GM21528 (cell line): ENCODE measurements around the gene DKC1.
A peak's percentile ranks its signal among the peaks of the same experiment; 100 is the strongest.

Experiments used
- ATAC-seq: cut with Tn5 transposase; IDR thresholded peaks from one replicate; pipeline ENCODE4 v1.9.1; 2021; ENCODE audit warnings: mild to moderate bottlenecking, moderate library complexity; ENCODE audit not compliant: unreplicated experiment, low FRiP score

Gene DKC1

DNA sequence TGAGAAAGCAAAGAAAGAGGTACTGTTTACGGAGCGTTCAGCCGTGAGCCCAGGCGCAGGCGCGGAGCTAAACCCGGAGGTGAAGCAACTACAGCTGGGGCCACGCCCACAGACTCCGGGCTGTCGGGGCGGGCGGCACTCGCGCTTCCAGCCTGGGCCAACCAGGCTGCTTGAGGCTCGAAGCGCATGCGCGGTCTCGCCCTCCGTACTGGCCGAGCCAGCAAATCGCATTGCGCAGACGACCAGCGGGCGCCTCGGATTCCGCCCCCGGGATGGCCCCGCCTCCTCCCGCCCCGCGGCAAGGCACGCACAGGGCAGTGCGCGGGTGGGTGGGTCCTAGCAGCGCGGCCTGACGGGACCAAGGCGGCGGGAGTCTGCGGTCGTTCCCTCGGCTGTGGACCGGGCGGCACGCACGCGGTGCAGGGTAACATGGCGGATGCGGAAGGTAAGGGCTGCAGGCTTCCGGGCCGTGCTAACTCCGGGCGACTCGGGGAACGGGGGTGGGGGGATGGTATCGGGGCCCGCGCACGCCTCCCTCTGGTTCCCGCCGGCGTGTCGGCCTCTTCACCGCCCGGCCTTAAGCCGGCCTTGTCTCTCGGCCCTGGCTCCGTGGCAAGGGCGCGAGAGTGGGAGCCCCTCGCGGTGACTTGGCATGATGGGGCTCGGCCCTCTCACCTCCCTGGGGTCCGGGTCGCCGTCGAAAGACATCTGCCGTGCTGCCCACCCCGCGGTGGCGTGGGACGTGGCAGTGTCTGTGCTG is at the start of gene DKC1:
Gene DKC1 (plus strand): TSS at position 328 of the 760 bp plus-strand sequence. CDS start 102 bp downstream, at position 430.
- ATAC-seq, result peak; percentile 83

DNA sequence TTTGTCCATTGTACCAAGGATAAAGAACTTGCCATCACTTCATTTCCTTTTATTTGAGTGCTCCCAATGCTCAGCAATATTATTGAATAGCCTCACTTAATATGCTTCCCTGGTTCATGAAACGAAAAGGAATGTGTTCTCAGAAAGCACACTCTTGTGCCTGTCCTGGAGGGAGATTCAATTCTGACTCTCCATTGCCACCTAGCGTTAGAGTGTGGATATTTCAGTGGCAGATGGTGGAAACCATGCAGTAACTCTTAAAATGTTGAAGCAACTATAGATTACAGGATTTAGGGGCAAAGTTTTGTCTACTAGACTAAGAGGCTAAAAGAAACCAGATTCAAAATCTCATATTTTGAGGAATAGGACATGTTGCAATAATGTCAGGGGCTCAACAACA is 47.7 kb upstream of the DKC1 start:
- no peak for ATAC-seq

DNA sequence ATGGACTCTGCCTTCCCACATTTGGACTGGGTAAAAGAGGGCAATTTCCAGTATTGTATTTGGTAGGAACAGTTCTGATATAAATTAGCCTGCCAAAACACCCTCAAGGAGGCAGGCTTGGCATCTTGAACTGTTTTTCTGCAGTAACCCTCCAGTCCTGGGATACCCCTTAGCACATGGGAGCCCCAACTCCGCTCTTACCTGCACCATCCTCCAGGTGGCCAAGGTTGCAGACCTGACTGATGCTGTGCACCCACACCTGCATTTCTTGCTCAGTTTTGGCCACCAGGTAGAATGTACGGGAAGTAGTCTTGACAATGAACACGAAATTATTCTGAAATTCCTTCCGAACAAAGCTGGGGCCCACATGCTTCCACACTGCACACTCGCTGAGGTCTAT is 46.8 kb upstream of the DKC1 start:
- ATAC-seq, result no peak

DNA sequence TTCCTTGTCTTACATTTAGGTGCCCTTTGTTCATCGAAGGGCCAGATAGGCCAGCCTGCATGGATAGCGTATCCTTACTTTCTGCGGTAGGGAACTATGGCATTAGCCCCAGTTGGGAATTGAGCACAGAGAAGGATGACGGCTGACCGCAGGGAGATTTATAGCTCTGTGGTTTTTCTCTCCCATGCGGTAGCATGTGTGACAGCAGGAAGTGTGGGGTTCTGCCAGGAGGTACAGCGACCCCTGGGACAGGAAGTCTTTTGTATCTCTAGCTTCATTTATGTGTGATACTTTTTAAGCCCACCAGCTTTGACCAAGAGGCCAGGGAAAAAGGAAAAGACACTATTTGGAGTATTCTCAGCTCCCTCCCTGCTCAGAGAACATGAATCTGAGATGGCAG is 44.8 kb upstream of the DKC1 start:
- no peak for ATAC-seq

DNA sequence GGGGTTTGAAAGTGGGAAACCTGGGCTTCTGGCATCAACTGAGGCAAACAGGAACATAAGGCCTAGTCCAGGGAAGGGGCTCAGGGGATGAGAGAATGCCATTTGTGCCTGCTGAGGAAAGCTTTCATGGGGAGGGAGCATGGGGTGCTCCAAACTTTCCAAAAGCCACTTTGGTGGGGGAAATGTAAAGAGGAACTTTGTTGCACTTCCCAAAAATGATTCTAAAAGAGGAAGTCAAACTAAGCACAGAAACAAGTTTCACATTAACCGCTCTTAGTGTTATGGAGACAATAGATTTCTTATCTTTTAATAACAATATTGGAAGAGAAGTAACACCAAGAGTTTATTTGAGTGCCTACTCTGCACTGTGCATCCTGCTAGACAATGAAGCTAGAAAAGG is 44.0 kb upstream of the DKC1 start:
- no peak for ATAC-seq

DNA sequence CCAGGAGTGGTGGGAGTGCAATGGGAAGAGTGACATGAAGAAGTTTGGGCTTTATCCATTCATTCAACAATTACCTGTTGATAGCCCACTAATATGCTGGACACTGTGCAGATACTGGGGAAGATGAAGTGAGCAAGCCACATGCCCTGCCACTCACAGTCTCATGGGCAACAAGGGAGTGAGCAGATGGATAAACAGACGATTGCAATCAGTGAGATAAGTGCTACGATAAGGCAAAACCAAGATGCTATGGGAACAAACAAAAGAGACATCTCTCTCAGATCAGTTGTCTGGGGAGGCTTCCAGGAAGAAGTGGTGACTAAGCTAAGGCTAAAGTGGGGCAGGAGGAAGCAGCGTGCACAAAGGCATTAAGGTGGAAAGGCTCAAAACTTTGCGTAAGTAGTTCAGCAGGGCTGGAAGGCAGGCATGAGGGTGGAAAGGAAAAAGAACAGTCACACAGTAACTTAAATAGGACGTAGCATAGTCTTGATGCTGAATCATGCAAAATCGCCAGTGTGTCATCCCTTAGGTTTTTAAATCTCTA is 43.5 kb upstream of the DKC1 start:
- no peak for ATAC-seq

DNA sequence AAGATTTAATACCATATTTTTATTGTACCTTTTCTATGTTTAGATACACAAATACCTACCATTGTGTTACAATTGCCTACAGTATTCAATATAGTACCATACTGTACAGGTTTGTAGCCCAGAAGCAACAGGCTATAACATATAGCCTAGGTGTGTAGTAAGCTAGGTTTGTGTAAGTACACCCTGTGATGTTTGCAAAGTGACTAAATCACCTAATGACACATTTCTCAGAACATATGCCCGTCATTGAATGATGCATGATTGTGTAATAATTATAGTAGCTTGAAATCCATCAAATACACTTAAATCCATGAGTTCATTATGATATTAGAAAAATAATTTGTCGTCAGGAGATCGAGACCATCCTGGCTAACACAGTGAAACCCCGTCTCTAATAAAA is 42.6 kb upstream of the DKC1 start:
- no peak for ATAC-seq

DNA sequence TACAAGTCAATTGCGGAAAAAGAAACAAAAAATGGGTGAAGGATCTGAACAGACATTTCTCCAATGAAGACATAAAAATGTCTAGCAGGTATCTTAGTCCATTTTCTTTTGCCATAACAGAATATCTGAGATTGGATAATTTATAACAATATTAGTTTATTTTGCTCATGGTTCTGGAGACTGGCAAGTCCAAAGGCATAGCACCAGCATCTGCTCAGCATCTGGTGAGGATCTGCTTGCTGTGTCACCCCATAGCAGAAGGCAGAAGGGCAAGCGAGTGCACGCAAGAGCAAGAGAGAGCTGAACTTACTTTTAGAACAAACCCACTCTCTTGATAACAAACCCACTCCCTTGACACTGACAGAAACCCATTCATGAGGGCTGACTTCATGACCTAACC is 41.5 kb upstream of the DKC1 start:
- no peak for ATAC-seq

DNA sequence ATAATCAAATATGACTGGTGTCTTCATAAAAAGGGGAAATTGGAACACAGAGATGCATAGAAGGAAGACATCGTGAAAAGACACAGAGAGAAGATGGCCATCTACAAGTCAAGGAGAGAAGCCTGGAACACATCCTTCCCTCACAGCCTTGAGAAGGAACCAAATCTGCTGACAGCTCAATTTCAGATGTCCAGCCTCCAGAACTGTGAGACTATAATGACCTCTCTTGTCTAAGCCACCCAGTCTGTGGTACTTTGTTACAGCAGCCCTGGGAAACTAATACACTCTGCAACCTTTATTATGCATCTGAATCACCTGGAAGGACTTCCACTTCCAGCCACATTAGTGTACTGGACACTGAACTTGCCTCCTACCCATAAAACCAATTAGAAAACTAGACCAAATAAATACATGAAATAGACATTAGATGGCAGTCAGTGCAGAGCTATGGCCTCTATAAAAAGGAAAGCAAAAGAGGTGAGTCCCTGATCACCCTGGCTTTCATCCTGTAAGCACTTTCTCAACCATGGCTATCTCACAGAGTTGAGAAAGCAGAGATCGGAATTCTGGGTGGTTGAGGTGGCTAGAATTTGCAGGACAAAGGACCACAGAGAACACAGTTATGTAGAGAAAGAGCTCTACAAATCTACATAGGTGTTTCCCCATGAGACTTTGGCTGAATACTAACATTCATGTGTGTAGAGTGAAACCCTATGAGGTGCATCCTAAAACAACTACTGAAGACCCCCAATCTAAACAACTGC is 37.5 kb upstream of the DKC1 start:
- ATAC-seq, result no peak

DNA sequence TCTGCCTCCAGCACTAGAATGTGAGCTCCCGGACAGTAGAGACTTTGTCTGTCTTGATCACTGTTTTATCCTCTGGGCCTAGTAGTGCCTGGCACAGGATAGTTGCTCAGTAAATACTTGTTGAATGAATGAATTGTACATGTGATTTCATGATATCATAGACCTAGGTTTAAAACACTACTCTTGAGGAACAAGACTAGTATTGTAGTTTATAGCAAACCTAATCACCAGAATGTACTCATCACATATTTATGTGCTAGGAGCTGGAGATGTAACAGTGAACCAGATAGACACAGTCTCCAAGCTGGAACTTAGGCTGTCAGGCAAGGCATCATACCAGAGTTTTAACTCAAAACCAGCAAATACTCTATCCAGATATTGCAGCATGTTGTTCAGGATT is 35.2 kb upstream of the DKC1 start:
- no peak for ATAC-seq

DNA sequence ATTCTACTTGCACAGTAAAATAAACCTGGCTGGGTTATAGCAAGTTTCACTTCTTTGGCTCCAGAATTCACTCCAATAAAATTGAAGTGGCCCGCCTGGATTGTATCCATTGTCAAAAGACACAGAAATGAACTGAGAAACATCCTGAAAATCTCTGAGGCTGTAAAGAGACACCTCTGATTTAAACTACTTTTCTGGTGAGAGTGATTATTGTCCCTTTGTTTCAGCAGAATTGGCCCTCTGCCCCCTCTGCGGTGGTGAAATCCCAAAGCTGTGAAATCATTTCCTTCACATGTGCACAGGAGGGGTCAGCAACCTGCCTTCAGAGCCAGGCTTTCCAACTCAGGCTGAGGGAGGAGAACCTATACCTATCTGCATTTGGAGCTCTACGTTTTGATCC is 34.8 kb upstream of the DKC1 start:
- ATAC-seq, result no peak

DNA sequence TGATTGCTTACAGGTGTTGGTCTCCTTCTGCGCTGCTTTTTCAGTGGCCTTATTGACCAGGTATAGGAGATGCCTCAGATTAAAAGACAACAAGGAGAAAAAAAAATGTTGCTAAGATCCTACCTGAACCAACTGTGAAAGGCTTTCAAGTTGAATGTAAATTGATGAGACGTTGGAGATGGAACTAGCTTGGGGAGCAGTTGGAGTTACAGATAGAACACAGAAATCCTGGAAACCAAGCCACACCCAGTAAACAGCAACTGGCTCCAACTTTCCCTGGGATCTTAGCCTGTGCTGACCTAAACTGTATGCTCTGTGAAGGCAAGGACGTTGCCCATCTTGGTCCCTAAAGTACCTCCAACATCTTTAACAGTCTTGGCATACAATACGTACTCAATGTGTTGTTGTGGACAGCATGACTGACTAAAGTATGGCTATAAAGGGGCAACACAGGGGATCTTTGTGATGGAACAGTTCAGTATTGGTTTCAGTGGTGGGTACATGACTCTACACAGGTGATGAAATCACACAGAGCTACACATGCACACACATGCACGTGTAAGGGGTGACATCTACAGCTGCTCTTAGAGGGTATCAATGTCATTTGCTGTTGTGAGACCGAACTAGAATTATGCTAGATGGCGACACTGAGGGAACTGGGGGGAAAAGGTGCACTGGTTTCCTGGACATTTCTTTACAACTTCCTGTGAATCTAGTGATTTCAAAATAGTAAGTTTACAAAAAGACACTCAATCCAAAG is 34.1 kb upstream of the DKC1 start:
- ATAC-seq, result no peak

DNA sequence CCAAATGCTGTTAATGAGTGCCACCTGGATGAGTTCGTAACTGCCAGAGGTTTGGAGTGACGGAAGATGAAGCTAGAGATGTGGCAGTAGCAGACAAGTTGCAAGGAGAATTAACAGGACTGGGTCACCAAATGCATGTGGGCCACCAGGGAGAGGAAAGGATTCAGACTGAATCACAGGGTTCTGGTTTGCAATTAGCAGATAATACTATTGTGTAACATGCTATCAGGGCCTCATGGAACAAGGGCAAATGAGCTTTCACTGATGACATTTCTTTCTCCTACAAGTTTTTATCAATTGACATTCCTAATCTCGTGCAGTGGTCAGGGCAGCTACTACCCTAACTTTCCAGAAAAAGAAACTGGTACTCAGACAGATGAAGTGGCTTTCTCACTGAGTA is 33.2 kb upstream of the DKC1 start:
- no peak for ATAC-seq

DNA sequence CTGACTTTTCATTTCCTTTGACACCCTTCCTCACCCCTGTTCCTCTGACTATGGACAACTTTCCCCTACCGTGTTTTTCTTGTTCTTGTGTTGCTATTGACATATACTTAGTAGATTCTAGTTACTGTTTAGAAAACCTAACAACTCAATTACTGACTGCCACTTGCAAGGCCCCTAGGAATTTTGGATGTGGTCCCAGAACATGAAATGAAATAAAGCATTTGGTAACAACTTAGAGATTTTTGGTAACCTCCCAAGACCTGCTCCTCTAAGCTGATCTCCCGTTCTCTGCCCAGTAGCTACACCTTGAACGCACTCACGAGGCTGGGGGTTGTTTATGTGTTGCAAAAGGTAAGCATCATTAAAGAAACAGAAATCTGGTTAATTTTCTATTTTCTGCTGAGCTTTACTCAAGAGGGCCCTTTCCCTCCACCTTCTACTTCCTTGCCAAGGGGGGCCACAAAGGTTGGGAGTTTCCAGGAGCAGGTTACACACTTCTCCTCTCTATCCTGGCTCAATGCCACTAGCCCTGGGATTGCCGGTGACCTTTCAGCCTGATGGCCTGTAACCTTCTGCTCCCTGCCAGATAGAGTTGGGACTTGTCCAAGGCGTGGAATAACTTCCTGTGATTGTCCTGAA is 32.3 kb upstream of the DKC1 start:
- no peak for ATAC-seq

DNA sequence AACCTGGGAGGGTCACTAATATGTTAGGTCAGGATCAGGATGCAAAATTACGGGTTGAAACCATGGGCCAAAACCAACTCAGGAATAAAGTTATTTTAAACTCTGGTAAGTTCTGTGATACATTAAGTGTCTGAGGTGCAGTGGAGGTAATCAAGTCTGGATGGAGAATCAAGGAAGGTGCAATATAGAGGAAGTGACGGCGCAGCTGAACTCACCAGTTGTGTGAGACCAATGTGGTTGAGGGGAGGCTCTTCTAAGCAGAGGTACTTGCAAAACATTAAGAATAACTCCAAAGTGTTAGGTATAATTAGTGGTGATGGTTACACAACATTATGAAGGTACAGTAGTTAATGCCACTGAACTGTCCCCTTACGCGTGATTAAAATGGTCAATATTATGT is 31.5 kb upstream of the DKC1 start:
- ATAC-seq, result no peak

DNA sequence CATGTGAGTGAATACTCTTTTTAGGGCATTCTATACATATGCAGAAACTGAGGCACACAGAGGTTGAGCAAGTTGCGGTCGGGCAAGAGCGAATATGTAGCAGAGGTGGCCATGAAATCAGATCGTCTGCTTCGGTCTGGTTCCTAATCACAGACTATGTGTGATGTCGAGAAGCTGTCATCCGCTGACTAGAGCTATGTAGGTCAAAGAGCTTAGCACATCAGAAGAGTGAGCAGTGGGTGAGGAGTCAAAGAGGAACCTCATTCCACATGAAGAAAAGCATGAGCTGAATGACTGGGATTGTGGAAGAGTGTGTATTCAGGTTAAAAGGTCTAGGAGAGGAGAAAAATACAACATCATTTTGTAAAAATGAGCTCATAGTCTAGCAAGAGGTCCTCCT is 30.8 kb upstream of the DKC1 start:
- no peak for ATAC-seq

DNA sequence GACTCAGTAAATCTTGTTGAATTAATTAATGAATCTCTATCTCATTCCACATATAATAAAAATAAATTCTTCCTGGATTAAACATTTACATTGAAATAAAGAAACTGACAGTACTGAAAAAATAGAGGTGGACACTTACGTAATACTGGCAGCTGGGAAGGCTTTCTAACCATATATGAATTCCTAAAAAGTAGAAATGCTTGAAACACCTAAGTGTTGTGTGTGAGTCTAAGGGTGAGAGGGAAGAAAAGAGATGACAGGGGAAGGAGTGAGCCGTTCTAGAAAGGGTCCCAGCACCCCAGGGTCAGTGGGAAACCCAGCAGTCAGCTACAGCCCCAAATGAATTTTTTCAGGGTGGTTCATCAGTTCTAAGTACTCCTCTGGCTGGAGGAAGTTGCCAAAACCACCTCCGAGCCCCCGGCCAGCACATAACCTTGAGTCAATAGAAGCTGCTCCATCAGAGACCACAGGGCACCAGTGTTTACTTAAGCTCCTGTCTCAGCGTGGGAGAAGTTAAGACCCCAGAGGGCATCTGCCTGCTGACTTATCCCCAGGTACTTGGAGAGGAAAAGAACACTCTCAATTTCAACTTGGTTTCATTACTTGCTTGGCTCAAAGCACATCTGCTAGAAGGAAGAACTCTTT is 30.1 kb upstream of the DKC1 start:
- no peak for ATAC-seq

DNA sequence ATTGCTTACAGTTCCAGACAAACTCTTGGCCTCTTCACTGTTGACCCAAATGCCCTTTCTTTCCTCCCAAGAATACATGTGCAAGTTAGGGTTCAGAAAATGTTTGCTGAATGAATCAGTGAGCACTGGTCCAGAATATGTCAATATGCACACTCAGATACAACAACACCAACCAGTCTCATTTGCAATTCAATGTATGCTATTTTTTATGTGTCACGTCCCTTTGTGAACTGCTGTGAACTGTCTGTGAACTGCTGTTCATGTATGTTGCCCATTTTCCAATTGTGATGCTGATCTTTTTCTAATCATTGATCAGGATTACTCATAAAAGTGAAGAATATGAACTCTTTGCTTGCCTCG is 29.6 kb upstream of the DKC1 start:
- ATAC-seq, result no peak

DNA sequence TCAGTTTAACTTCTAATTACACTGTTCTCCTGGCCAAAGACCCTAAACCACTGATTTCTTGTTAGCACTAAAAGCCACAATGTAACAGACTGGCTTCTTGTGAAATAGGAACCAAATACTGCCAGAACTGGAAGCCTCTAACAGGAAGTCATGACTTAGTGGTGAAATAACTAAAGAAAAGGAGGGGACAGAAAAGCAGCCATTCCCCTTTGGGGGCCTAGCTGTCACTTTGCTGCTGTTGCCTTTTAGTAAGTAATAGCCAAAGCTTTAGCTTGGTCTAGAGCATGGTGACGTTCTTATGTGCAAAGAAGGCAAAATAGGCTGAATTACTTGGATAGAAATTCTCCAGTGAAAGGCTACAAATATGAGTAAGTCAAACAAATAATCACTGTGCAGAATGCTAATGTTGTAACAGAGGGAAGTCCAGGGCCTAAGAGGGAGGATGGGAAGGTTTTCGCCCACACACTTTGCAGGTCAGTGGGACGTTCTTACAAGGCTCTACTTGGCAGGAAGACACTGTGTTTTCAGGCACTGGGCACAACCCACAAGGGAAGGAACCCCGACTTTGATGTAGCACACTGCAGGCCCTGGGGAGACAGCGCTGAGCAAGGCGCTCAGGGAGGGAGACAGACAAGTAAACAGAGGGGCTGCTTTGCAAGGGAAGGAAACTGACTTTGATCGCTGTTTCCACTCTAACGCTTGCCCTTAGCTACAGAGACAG is 28.4 kb upstream of the DKC1 start:
- no peak for ATAC-seq
